NCI-H82 (cell line): ENCODE measurements around the gene SPATA20.

Source experiments
- DNase-seq: peaks from one replicate; lab custom pipeline; 2025; lab: John Stamatoyannopoulos, UW

SPATA20 gene

DNA sequence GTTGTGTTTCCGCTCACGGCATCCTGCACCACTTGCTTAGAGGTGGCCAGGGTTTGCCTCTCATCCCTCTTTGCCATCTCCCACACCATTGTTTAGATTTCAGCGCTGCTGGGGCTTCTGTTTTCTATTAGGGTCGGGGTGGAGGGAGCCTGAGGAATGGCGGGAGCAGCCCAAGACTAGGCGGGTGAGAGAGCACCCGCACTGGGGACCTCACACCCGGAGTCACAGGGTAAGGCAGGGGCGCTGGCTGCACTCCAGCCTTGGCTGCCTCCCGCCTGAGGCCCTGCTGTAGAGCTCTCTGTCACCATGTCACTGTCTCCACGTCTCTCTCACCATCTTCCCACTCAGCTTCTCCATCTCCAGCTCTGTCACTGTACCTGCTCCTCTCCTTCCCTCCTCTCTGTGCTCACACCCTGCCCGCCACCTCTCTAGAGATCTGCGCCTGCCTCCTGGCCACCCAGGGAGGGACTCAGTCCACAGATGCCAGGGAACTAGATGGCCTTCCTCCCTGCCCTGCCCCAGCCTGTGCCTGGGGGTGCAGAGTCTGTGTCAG is 54.9 kb downstream of the SPATA20 start:
- DNase-seq = no peak

DNA sequence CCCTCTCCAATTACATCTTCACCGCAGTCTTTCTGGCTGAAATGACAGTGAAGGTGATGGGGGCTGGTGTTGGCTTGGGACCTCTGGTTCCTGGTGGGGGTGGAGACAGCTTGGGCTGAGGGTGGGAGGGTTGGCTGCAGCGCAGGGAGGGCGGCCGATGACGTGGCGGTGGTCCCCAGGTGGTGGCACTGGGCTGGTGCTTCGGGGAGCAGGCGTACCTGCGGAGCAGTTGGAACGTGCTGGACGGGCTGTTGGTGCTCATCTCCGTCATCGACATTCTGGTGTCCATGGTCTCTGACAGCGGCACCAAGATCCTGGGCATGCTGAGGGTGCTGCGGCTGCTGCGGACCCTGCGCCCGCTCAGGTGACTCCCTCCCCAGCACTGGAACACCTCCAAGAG is 55.9 kb downstream of the SPATA20 start:
- no peak for DNase-seq

DNA sequence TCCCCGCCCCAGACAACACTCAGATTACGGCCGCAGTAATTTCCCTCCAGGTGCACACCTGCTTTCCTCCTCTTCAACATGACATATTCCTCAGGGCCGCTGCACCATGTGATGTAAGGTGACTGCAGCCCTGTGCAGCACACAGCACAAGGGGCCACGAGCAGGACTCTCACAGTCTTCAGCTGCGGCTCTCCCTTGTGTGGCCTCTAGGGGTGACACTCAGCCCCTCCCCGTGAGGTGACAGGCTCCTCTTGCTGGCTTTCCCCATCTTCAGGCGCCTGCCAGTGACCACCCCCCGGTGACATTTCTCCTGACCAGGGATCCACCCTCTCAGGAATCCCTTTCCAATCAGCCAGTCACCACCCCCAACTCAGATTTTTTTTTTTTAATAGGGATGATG is 56.4 kb downstream of the SPATA20 start:
- peak; percentile 62 for DNase-seq

DNA sequence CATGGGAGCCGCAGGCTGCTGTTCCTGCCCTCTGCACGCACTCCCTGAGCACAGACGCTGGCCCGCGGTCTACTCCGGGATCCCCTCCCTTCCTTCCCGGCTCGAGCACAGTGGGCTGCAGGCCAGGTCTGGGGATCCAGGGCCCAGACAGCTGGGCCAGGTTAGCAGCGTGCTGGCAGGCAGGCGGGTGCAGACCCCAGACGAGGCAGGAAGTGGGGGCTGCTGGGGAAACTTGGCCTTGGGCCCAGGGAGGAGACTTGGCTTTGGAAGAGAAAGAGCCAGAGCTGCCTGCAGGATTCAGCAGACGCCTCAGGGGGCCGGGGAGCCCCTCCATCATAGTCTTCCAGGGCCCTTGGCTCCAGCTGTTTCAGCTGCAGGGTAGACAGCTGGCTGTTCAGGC is 57.5 kb downstream of the SPATA20 start:
- peak; percentile 81 for DNase-seq

DNA sequence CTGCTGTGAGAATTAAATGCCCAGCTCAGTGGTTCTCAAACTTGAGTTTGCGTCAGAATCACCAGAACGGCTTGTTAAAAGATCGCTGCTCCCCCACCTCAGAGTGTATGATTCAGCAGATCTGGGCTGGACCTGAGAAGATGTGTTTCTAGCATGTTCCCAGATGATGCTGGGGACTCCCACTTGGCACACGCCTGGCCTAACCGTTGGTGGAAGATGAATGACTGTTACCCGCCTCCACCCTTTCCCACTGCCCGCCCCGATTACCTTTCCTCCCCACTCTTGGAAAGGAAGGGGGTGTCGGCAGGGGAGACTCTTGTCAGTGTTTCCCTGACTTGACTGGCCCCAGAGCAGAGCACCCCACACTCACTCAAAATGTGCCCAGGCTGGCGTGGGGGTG is 58.5 kb downstream of the SPATA20 start:
- no peak for DNase-seq
